Ishikawa (cell line): ENCODE results near the gene OR1K1.

Experiments
- CREB1 ChIP-seq: IDR thresholded peaks from 2 replicates; pipeline ENCODE4 v1.6.1; 2012; ENCODE audit warnings: low read depth
- EP300 ChIP-seq: IDR thresholded peaks from 2 replicates; pipeline ENCODE4 v1.6.1; 2012; ENCODE audit warnings: borderline replicate concordance
- RAD21 ChIP-seq: IDR thresholded peaks from 2 replicates; pipeline ENCODE4 v1.6.1; 2012; ENCODE audit warnings: low read depth
- TAF1 ChIP-seq: IDR thresholded peaks from 2 replicates; pipeline ENCODE4 v1.6.1; 2012; ENCODE audit warnings: low read depth, mild to moderate bottlenecking
- TF ChIP-seq, protein P1 (sequence below): IDR thresholded peaks from 2 replicates; pipeline ENCODE4 v1.6.1; 2012
- TF ChIP-seq, protein P2 (sequence below): IDR thresholded peaks from 2 replicates; pipeline ENCODE4 v1.6.1; 2012; ENCODE audit warnings: low read depth, mild to moderate bottlenecking

DNA sequence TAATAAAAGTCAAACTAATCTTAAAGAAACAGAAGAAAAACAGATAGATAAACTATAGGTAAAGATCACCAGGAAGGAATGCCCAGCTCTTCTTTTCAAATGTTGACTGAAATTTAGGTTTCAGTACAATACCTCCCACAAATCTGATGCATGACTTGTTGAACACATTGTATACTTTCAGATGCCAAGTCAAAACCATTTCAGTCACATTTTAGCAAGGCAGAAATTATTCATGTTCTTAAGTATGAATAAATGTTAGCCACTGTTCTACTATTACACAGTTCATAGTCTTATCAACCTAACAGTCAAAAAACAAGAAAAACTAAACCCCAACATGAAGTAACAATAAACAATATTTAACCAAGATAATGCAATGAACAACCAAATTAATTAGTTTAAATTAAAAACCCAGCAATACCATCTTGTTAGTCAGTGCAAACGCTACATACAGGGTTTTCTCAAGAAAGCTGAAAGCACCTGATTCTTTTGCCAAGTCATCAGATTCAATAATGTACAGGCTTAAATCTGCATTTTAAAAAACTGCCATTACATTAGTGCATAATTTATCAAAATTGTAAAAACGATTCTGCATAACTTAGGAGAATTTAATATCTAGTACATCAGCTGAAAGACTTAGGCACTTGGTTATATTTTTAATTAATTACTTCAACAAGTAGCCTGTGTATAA lies 48.5 kb downstream of the OR1K1 start:
- no peak for TF ChIP-seq CREB1
- TF ChIP-seq, protein P1, sequence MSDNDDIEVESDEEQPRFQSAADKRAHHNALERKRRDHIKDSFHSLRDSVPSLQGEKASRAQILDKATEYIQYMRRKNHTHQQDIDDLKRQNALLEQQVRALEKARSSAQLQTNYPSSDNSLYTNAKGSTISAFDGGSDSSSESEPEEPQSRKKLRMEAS, result no peak
- TF ChIP-seq EP300, result no peak
- no peak for TF ChIP-seq TAF1
- TF ChIP-seq, protein P2, sequence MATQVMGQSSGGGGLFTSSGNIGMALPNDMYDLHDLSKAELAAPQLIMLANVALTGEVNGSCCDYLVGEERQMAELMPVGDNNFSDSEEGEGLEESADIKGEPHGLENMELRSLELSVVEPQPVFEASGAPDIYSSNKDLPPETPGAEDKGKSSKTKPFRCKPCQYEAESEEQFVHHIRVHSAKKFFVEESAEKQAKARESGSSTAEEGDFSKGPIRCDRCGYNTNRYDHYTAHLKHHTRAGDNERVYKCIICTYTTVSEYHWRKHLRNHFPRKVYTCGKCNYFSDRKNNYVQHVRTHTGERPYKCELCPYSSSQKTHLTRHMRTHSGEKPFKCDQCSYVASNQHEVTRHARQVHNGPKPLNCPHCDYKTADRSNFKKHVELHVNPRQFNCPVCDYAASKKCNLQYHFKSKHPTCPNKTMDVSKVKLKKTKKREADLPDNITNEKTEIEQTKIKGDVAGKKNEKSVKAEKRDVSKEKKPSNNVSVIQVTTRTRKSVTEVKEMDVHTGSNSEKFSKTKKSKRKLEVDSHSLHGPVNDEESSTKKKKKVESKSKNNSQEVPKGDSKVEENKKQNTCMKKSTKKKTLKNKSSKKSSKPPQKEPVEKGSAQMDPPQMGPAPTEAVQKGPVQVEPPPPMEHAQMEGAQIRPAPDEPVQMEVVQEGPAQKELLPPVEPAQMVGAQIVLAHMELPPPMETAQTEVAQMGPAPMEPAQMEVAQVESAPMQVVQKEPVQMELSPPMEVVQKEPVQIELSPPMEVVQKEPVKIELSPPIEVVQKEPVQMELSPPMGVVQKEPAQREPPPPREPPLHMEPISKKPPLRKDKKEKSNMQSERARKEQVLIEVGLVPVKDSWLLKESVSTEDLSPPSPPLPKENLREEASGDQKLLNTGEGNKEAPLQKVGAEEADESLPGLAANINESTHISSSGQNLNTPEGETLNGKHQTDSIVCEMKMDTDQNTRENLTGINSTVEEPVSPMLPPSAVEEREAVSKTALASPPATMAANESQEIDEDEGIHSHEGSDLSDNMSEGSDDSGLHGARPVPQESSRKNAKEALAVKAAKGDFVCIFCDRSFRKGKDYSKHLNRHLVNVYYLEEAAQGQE, result no peak
- TF ChIP-seq RAD21, result no peak
